ENCODE data around the gene FGD2. TPM values are rescaled to one million over a fixed set of nuclear protein-coding genes. Genes with fewer than 3 reads are reported as not detected.

Gene FGD2
- total and polyA plus RNA-seq, 11 donors = 1.4 to 45.8 (median 4.9) TPM

- Histone ChIP-seq H3K4me3 (no peak overlapping the region), H3K4me1 (peaks cover 0 to 14% (median 0%) of the 10 kb centered on the region in 12 donors), H3K9me3 (no peaks in the 10 kb centered on the region), H3K36me3 (no peaks in the 10 kb centered on the region), H3K27ac (peak overlapping the region in 1 of 12 donors; percentile 6), H3K27me3 (no peaks in the 10 kb centered on the region)
- DNase-seq (no peak), ATAC-seq (peak in 3 of 4 donors; percentile 12 to 37 (median 23))
- TF ChIP-seq CTCF (IDR thresholded peaks at IDR 0.05) = no peak
- no peak for TF ChIP-seq POLR2A (IDR thresholded peaks at IDR 0.05)
- intact Hi-C loops (cut with DNase I) = no loop called here
- WGBS, 4 donors = 65 to 81% (median 73%) methylated on average over 11 of the region's 11 CpGs
These were observed 1.1 kb upstream of the FGD2 start for GRCh38 chr6:37004044-37004980.

GRCh38 chr6:37005827-37006567, 542 bp downstream of the FGD2 start:
- intact Hi-C loops (cut with DNase I) = no loop called here
- no peaks in the 10 kb centered on the region for H3K27me3 ChIP-seq
- H3K36me3 ChIP-seq = peaks cover 0 to 10% (median 0%) of the 10 kb centered on the region in 9 donors
- TF ChIP-seq POLR2A (IDR thresholded peaks at IDR 0.05) = no peak
- TF ChIP-seq CTCF (IDR thresholded peaks at IDR 0.05) = no peak
- ATAC-seq = no peak
- 84 to 86% (median 85%) methylated on average over 13 of the region's 13 CpGs for WGBS, 4 donors
- no peaks in the 10 kb centered on the region for H3K9me3 ChIP-seq
- H3K27ac ChIP-seq = peak overlapping the region in 4 of 12 donors; percentile 3 to 92 (median 26)
- DNase-seq = no peak
- H3K4me3 ChIP-seq = peak overlapping the region in 10 of 12 donors; percentile 4 to 70 (median 40)
- H3K4me1 ChIP-seq = peaks cover 0 to 18% (median 0%) of the 10 kb centered on the region in 12 donors

GRCh38 chr6:37006793-37007339, 1.4 kb downstream of the FGD2 start:
- no peak for TF ChIP-seq POLR2A (IDR thresholded peaks at IDR 0.05)
- no peak for TF ChIP-seq CTCF (IDR thresholded peaks at IDR 0.05)
- no peak for DNase-seq
- Histone ChIP-seq H3K27me3 (no peaks in the 10 kb centered on the region), H3K9me3 (no peaks in the 10 kb centered on the region), H3K36me3 (peaks cover 0 to 19% (median 0%) of the 10 kb centered on the region in 9 donors), H3K4me3 (peak overlapping the region in 9 of 12 donors; percentile 26 to 70 (median 41)), H3K27ac (peak overlapping the region in 6 of 12 donors; percentile 3 to 92 (median 30)), H3K4me1 (peaks cover 0 to 18% (median 0%) of the 10 kb centered on the region in 12 donors)
- peak; percentile 25 to 67 (median 34) for ATAC-seq
- intact Hi-C loops (cut with DNase I) = no loop called here
- 68 to 75% (median 73%) methylated on average over 4 to 5 of the region's 5 CpGs for WGBS, 4 donors
